Mesodermal cell (in vitro differentiated cells): ENCODE results near the gene ACTR2.
"Not testable (repeated sequence)": the region's sequence is repeated elsewhere in the genome, so short reads cannot be mapped to it uniquely, and the experiment has no call there.

Experiments used
- H3K27ac ChIP-seq: 2 replicates; pipeline ENCODE4 v1.7.0; 2013; ENCODE audit warnings: mild to moderate bottlenecking, low read depth, low read length, moderate library complexity; ENCODE audit not compliant: severe bottlenecking
- H3K36me3 ChIP-seq: 2 replicates; pipeline ENCODE4 v1.7.1; 2013; ENCODE audit warnings: mild to moderate bottlenecking, low read length, moderate library complexity; ENCODE audit not compliant: control insufficient read depth, insufficient read depth
- H3K4me1 ChIP-seq: one replicate; pipeline ENCODE4 v1.7.1; 2013; ENCODE audit warnings: mild to moderate bottlenecking, low read length; ENCODE audit not compliant: insufficient read depth, control insufficient read depth, poor library complexity, severe bottlenecking
- H3K4me3 ChIP-seq: 2 replicates; pipeline ENCODE4 v1.7.0; 2013; ENCODE audit warnings: low read length, control low read depth, mild to moderate bottlenecking; ENCODE audit not compliant: insufficient read depth, poor library complexity, severe bottlenecking; ENCODE audit errors: extremely low read depth
- H3K9me3 ChIP-seq: 2 replicates; pipeline ENCODE4 v1.7.1; 2013; ENCODE audit warnings: mild to moderate bottlenecking, low read length, moderate library complexity; ENCODE audit not compliant: control insufficient read depth
- WGBS, 2 experiments: methylation state at CpG; one replicate each; pipeline ENCODE4 v1.1.5; 2013; ENCODE audit warnings: missing lambda C conversion rate in 2 of 2; ENCODE audit not compliant: insufficient coverage in 2 of 2; 5-methylcytosine and 5-hydroxymethylcytosine counted together

Gene ACTR2

GRCh38 chr2:65204461-65205210 is 23.0 kb upstream of the ACTR2 start:
- WGBS, 2 experiments: 94 to 98% methylated on average over 19 of the region's 20 CpGs
- Histone ChIP-seq H3K9me3 (no peaks in the 10 kb centered on the region), H3K27ac (no peak overlapping the region), H3K4me1 (no peaks in the 10 kb centered on the region), H3K4me3 (peak overlapping the region; percentile 16), H3K36me3 (no peaks in the 10 kb centered on the region)

- Histone ChIP-seq H3K4me1 (peaks cover 3% of the 10 kb centered on the region), H3K36me3 (no peaks in the 10 kb centered on the region), H3K27ac (no peak overlapping the region), H3K9me3 (no peaks in the 10 kb centered on the region), H3K4me3 (no peak overlapping the region)
- WGBS, 2 experiments: 91 to 94% methylated on average over 3 of the region's 3 CpGs
Observed at GRCh38 chr2:65212115-65212514, 15.5 kb upstream of the ACTR2 start.

GRCh38 chr2:65212619-65213018 is 15.0 kb upstream of the ACTR2 start:
- Histone ChIP-seq H3K4me3 (no peak overlapping the region), H3K4me1 (peaks cover 3% of the 10 kb centered on the region), H3K27ac (no peak overlapping the region), H3K36me3 (no peaks in the 10 kb centered on the region), H3K9me3 (no peaks in the 10 kb centered on the region)

- no peaks in the 10 kb centered on the region for H3K9me3 ChIP-seq
- H3K4me1 ChIP-seq: peaks cover 3% of the 10 kb centered on the region
- WGBS, 2 experiments: 100% methylated on average over 3 to 5 of the region's 9 CpGs
- no peaks in the 10 kb centered on the region for H3K36me3 ChIP-seq
- no peak overlapping the region for H3K27ac ChIP-seq
- H3K4me3 ChIP-seq: no peak overlapping the region
Observed at GRCh38 chr2:65213035-65213434, 14.6 kb upstream of the ACTR2 start.

- H3K36me3 ChIP-seq: no peaks in the 10 kb centered on the region
- peaks cover 3% of the 10 kb centered on the region for H3K4me1 ChIP-seq
- H3K27ac ChIP-seq: no peak overlapping the region
- H3K4me3 ChIP-seq: no peak overlapping the region
- H3K9me3 ChIP-seq: no peaks in the 10 kb centered on the region
- no CpG with 5 or more reads among the region's 1 CpG for WGBS, 2 experiments
Observed at GRCh38 chr2:65214361-65214760, 13.3 kb upstream of the ACTR2 start.

GRCh38 chr2:65214843-65215242 is 12.8 kb upstream of the ACTR2 start:
- no CpG with 5 or more reads among the region's 2 CpGs for WGBS, 2 experiments
- Histone ChIP-seq H3K36me3 (no peaks in the 10 kb centered on the region), H3K4me1 (peaks cover 3% of the 10 kb centered on the region), H3K4me3 (no peak overlapping the region), H3K9me3 (no peaks in the 10 kb centered on the region), H3K27ac (no peak overlapping the region)

GRCh38 chr2:65215946-65216345 is 11.7 kb upstream of the ACTR2 start:
- Histone ChIP-seq H3K27ac (no peak overlapping the region), H3K4me3 (no peak overlapping the region), H3K36me3 (no peaks in the 10 kb centered on the region), H3K4me1 (peaks cover 3% of the 10 kb centered on the region), H3K9me3 (no peaks in the 10 kb centered on the region)
- WGBS, 2 experiments: 92 to 100% methylated on average over 1 to 2 of the region's 3 CpGs

GRCh38 chr2:65220432-65221131 is 7.0 kb upstream of the ACTR2 start:
- H3K36me3 ChIP-seq: no peaks in the 10 kb centered on the region
- H3K27ac ChIP-seq: no peak overlapping the region
- H3K4me3 ChIP-seq: no peak overlapping the region
- no peaks in the 10 kb centered on the region for H3K9me3 ChIP-seq
- H3K4me1 ChIP-seq: no peaks in the 10 kb centered on the region
- WGBS, 2 experiments: 100% methylated on average over 2 of the region's 3 CpGs; no CpG with 5 or more reads in 1 of the 2 experiments

- H3K36me3 ChIP-seq, H3K9me3 ChIP-seq, H3K27ac ChIP-seq, H3K4me1 ChIP-seq, H3K4me3 ChIP-seq: not testable (repeated sequence)
- 94 to 97% methylated on average over 5 to 6 of the region's 8 CpGs for WGBS, 2 experiments
Observed at GRCh38 chr2:65221275-65221674, 6.4 kb upstream of the ACTR2 start.

- peak overlapping the region; percentile 66 for H3K27ac ChIP-seq
- no peaks in the 10 kb centered on the region for H3K9me3 ChIP-seq
- peaks cover 5% of the 10 kb centered on the region for H3K4me1 ChIP-seq
- peaks cover 15% of the 10 kb centered on the region for H3K36me3 ChIP-seq
- H3K4me3 ChIP-seq: peak overlapping the region; percentile 98
- WGBS, 2 experiments: 1 to 3% methylated on average over 11 to 13 of the region's 13 CpGs
Observed at GRCh38 chr2:65227020-65227455, 593 bp upstream of the ACTR2 start.

- Histone ChIP-seq H3K36me3 (peaks cover 26% of the 10 kb centered on the region), H3K9me3 (no peaks in the 10 kb centered on the region), H3K27ac (peak overlapping the region; percentile 92), H3K4me1 (peaks cover 5% of the 10 kb centered on the region), H3K4me3 (peak overlapping the region; percentile 98)
- WGBS, 2 experiments: 0% methylated on average over 3 to 10 of the region's 16 CpGs
Observed at GRCh38 chr2:65228263-65228750, 676 bp downstream of the ACTR2 start.
